HG02623 (cell line): ENCODE data around the gene NR5A2.

ENCODE experiments used
- ATAC-seq: cut with Tn5 transposase; IDR thresholded peaks from one replicate; pipeline ENCODE4 v1.9.1; 2021; ENCODE audit warnings: moderate library complexity; ENCODE audit not compliant: unreplicated experiment

Gene NR5A2

DNA sequence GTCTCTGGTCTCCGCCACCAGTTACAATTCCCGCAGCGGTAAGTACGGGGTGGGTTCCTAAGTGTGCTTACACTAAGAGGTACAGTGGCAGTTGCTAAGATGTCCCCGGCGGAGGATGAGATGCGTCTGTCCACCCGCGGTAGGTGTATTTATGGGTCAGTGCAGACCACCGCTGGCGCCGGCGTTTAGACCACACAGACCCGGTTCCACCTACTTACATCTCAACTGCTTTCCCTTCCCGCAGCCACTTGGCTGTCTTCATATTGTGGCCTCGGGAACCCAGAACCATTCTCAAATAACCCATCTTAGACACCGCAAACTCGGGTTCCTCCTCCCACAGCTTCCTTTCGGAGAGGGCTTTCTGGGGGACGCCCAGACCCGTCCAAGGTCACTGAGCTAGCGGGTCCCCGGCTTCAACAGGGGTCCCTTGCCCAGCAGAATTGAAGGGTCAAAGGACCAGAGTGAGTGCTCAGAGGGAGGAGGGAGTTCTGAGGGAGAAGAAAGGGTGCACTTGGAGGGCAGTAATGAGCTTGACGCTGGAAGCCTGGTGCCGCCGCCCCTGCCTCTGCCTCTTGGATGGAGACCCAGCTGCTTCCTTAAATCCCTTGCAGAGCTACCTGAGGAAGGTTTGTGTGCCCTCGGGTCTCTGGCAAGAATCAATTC, 8.6 kb downstream of the NR5A2 start:
- ATAC-seq: no peak

GRCh38 chr1:200036619-200037270, 9.2 kb downstream of the NR5A2 start:
- ATAC-seq: no peak

- no peak for ATAC-seq
Observed at GRCh38 chr1:200037501-200037900, 10.0 kb downstream of the NR5A2 start.

DNA sequence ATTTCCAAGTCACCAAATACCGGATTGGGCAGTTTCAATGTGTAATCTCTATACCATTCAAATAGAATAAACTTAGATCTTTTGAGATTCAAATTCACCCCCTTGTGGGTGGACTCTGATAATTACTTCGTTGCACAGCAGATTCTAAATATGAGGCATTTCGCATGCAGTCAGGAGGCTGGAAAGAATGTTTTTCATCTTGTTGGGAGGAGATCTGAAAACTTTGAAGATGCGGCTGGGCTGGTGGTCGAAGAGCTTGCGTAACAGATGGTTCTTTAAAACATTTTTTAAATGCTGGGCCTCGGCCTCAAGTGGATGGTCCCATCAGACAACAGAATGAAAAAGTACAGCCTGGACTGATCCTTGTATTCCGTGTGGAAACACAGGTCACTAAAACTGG, 10.4 kb downstream of the NR5A2 start:
- no peak for ATAC-seq

GRCh38 chr1:200038325-200038980, 10.9 kb downstream of the NR5A2 start:
- no peak for ATAC-seq

DNA sequence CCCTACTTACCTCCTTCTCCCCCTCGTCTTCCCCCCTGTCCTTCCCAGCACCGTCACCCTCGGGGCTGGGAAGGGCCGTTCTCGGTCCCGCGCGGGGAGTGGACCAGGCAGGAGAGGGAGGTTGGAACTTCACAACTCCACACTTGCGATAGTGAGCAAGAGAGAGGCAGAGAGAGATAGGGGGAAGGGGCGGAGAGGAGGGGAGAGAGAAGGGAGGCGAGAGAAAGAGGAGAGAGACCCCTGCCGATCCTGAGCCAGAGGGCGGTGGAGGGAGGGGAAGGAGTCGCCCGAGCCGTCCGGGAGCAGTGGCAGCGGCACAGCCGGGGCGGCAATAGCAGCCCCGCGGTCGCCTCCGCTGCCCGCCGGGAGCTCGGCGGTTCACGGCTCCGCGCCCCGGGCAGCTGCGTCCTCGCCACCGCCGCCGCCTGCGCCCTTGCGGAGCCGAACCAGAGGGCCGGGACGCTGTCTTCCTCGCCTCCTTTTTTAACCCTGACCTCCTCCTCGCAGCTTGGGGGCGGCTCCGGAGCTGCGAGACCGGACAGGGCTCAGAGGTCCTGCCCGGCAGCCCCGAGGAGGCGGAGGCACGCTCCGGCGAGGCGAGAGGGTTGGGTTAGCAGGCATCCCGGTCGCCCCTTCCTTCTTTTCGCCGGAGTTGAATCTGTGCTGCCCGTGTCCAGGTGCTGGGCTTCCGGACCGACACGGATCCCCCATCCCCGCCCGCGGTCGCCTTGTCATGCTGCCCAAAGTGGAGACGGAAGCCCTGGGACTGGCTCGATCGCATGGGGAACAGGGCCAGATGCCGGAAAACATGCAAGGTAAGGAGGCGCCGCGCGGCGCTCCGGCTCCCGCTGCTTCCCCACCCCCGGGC, 11.7 kb downstream of the NR5A2 start:
- no peak for ATAC-seq

GRCh38 chr1:200039849-200040474, 12.5 kb downstream of the NR5A2 start:
- ATAC-seq: no peak

DNA sequence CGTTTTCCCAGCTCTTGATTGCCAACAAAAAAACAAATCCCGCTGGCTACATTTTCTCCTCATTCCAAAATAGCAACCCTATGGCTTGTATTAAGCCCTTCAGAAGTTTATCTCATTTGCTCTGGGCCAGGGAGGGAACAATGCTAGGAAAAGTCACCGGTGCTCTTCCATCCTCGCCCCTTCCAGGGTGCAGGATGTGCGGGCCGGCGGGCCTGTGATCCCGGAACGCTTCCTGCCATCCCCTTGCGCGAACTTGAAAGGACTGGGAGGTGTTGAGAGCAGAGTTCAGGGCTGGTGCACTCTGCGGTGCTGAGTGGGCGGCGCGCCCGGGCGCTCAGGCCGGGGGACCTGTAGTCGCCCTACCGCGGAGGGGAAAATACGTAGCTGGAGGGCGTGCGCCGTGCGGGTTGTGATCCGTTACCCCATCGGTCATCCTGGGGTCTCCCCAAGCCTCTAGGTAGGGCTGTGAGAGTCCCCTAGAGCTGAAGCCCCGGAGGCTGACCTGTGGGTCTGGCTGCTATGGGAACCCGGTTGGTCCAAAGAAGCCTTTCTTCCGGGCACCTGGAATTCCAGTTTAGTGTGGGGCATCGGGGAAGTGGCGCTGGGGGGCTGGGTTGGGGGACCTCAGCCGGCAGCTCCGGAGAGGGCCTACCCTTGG, 13.1 kb downstream of the NR5A2 start:
- ATAC-seq: no peak

DNA sequence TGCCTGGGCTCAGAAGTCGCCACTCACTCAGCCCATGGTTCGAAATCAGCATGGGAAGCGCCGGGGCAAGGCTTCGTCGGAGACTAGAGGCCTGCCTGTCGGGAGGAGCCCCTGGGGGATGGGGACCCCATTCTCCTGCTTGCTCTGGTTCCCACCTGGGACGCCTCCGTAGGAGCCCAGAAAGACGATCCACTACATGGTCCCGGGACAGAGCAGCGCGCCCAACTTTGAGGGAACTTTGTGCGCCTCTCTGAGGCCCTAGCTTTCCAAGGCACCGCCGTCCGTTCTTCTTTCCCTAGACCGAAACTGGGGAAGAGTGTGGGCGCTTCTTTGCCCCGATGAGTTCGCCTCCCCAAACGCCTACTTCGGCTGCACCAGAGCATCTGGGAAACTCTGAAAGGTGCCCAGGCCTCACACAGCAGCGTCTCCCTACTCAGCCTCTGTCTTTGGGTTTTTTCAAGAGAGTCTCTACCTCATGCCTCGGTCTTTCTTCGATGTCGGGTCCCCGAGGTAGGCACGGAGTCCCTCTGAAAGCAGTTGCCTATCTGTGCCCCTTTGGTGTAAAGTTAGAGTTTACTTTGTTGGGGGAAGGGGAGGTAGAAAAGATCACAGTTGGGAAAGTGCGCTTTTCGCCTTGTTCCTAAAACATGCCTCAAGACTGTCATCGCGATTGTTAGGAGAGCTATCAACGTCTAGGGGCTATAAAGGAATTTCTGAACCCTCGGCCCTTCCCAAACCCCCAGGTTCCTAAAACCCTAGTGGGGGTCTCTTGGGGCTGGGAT, 14.0 kb downstream of the NR5A2 start:
- ATAC-seq: no peak

DNA sequence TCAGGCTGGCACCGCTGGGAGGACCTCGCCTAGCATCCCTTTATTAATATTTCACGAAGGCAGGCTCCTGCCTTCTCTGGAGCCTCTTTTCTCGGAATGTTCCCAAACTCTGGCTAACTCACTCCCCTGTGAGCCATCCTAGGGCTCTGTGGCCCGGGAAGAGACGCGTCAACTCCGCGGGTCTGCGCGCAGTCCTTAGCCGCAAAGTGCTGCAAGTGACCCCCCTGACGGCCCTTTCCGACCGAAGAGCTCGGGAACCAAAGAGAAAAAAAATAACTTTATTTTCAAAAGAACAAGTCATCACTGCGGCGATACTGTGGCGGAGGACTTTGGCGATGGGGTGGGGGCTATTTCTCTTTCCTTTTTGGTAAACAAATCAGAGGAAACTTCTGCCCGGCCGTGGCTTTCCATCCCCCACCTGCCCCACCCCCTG, 14.6 kb downstream of the NR5A2 start:
- ATAC-seq: no peak

GRCh38 chr1:200042552-200043335, 15.2 kb downstream of the NR5A2 start:
- no peak for ATAC-seq

DNA sequence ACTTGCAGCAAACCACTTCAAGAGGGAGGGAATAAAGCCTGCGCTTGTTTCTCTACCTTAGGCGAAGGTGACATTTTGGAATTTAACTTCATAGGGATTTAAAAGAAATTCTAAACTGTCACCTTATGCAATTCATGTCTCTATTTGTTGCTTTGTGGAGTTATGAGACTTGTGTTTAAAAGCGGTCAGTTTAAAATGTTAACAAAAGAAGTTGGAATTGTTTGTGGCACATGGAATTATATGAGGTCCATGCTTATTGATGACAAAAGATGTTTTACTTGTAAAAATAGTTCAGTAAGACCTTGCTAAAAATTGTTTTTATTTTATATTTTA, 15.8 kb downstream of the NR5A2 start:
- no peak for ATAC-seq

DNA sequence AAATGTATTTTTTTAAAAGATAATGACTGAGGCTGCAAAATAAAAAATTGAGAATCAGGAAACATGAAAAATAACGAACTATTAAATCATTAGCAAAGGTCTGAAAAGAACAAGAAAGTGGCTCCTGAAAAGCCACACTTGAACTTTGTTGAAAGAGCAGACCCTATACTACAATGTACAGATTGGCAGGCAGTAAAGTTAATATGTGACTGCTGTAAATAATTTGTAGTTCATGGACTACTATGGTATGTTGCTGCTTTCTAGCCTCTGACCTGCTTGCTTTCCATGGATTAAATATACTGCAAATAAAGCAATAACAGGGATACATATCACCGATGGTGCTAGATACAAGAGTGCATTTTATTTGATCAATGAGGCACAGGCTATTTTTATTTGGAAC, 18.6 kb downstream of the NR5A2 start:
- ATAC-seq: no peak

DNA sequence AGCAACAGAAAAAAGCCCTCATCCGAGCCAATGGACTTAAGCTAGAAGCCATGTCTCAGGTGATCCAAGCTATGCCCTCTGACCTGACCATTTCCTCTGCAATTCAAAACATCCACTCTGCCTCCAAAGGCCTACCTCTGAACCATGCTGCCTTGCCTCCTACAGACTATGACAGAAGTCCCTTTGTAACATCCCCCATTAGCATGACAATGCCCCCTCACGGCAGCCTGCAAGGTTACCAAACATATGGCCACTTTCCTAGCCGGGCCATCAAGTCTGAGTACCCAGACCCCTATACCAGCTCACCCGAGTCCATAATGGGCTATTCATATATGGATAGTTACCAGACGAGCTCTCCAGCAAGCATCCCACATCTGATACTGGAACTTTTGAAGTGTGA, 20.7 kb downstream of the NR5A2 start:
- ATAC-seq: no peak

- ATAC-seq: no peak
Observed at GRCh38 chr1:200049810-200050209, 22.3 kb downstream of the NR5A2 start.

- ATAC-seq: no peak
Observed at GRCh38 chr1:200051620-200052019, 24.1 kb downstream of the NR5A2 start.

- no peak for ATAC-seq
Observed at GRCh38 chr1:200053091-200053490, 25.6 kb downstream of the NR5A2 start.

- ATAC-seq: no peak
Observed at GRCh38 chr1:200053646-200054045, 26.1 kb downstream of the NR5A2 start.

DNA sequence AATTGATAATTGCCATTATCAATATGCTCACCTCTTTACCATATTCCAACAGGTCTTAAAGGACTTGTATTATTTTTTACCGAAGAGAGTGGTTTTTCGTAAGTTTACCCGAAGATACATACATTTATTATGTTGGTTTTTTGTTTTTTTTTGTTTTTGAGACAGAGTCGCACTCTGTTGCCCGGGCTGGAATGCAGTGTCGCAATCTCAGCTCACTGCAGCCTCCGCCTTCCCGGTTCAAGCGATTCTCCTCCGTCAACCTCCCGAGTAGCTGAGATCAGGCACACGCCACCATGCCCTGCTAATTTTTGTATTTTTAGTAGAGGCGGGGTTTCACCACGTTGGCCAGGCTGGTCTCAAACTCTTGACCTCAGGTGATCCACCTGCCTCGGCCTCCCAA, 30.8 kb downstream of the NR5A2 start:
- ATAC-seq: no peak
